ENCODE data around the gene ATXN10. TPM values are rescaled to one million over a fixed set of nuclear protein-coding genes. Genes with fewer than 3 reads are reported as not detected.

The ATXN10 gene
- total RNA-seq, 1 experiment from 2014 or later = 135 TPM

DNA sequence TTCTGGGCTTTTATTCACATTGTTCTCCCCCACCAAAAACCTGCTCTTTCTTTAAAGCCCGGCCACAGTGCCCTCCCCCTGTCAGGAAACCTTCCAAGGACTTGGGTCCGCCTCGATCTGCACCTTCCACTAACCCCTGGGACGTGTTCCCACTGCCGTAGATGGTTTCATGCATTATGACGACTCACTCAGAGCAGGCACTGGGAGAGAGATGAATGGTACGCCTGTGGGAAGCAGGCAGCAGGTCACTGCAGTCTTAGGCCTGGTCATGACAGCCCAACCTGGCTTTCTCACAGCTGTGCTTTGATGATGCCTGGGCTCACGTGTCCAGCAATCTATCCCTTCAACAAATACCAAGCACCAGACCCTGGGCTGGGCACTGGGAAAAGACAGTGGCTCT is 189.6 kb downstream of the ATXN10 start:
- no peak overlapping the region for H3K9ac ChIP-seq (ENCODE audit: low read length)
- POLR2A ChIA-PET = no interaction called here
- DNase-seq (ENCODE audit: low read depth, low spot score) = no peak

More for the DNA sequence above, 189.6 kb downstream of the ATXN10 start:
- H2AFZ ChIP-seq (ENCODE audit: low read depth, low read length, poor library complexity, severe bottlenecking) = no peak overlapping the region
- peaks cover 0 to 3% of the 10 kb centered on the region in 2 experiments; a peak in 2 of 4 replicates for H3K4me1 ChIP-seq (ENCODE audit: control insufficient read depth in 1 of 2, insufficient read depth in 2 of 2, low read length in 2 of 2)
- no peaks in the 10 kb centered on the region for H3K27me3 ChIP-seq (ENCODE audit: insufficient read depth, low read length)
- ChIA-PET CTCF (no interaction called here), RAD21 (ENCODE audit: low non-redundant PET in 1 of 2, low total read pairs in 2 of 2, uncharacterized antibody in 2 of 2, unreplicated experiment in 2 of 2) (no interaction called here)
- no peaks in the 10 kb centered on the region for H3K9me3 ChIP-seq (ENCODE audit: control insufficient read depth in 1 of 2, insufficient read depth in 1 of 2, low read depth in 1 of 2, low read length in 2 of 2)
- no peak overlapping the region for H3K27ac ChIP-seq (ENCODE audit: low read depth, low read length)
- BruUV-seq (replicated peaks) = no TSS peak
- no peak overlapping the region for H3K4me3 ChIP-seq (replicated peaks in 1 of 2; ENCODE audit: low read depth in 1 of 2, low read length in 2 of 2)
- intact Hi-C loops (cut with micrococcal nuclease) = loop anchor here (10.0 kb wide), 2 partner anchors 216 to 286 kb away; no protein-coding TSS in a partner anchor
- H3K4me2 ChIP-seq (ENCODE audit: low read length) = no peak overlapping the region
- TF ChIP-seq EZH2 (IDR thresholded peaks at IDR 0.05) (no peak), EGR1 (IDR thresholded peaks at IDR 0.05; ENCODE audit: low read depth) (no peak), POLR2AphosphoS5 (IDR thresholded peaks at IDR 0.05; ENCODE audit: low read depth, low read length) (no peak), EZH2phosphoT487 (IDR thresholded peaks at IDR 0.05; ENCODE audit: borderline replicate concordance) (no peak), CBX3 (IDR thresholded peaks at IDR 0.05; ENCODE audit: low read depth) (no peak), RAD21 (IDR thresholded peaks at IDR 0.05; ENCODE audit: low read depth) (no peak), ZFX (IDR thresholded peaks at IDR 0.05) (no peak), SIN3A (IDR thresholded peaks at IDR 0.05; ENCODE audit: low read depth) (no peak), ELF1 (IDR thresholded peaks at IDR 0.05; ENCODE audit: borderline replicate concordance, low read depth) (no peak), SRF (IDR thresholded peaks at IDR 0.05; ENCODE audit: low read depth) (no peak), JUND (IDR thresholded peaks at IDR 0.05) (no peak), CEBPB (IDR thresholded peaks at IDR 0.05; ENCODE audit: low read depth) (no peak), FOSL1 (IDR thresholded peaks at IDR 0.05; ENCODE audit: low read depth) (no peak), YY1 (IDR thresholded peaks at IDR 0.05; ENCODE audit: extremely low read depth, insufficient replicate concordance, low read depth, low read length) (no peak)
- TF ChIP-seq, protein P1, sequence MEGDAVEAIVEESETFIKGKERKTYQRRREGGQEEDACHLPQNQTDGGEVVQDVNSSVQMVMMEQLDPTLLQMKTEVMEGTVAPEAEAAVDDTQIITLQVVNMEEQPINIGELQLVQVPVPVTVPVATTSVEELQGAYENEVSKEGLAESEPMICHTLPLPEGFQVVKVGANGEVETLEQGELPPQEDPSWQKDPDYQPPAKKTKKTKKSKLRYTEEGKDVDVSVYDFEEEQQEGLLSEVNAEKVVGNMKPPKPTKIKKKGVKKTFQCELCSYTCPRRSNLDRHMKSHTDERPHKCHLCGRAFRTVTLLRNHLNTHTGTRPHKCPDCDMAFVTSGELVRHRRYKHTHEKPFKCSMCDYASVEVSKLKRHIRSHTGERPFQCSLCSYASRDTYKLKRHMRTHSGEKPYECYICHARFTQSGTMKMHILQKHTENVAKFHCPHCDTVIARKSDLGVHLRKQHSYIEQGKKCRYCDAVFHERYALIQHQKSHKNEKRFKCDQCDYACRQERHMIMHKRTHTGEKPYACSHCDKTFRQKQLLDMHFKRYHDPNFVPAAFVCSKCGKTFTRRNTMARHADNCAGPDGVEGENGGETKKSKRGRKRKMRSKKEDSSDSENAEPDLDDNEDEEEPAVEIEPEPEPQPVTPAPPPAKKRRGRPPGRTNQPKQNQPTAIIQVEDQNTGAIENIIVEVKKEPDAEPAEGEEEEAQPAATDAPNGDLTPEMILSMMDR (IDR thresholded peaks at IDR 0.05 in 2 of 3, conservative IDR thresholded peaks at IDR 0.05 in 1 of 3; ENCODE audit: borderline replicate concordance in 1 of 3, insufficient read depth in 1 of 3, low read depth in 2 of 3, low read length in 2 of 3) = no peak
- TF ChIP-seq, protein P2, sequence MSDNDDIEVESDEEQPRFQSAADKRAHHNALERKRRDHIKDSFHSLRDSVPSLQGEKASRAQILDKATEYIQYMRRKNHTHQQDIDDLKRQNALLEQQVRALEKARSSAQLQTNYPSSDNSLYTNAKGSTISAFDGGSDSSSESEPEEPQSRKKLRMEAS (IDR thresholded peaks at IDR 0.05) = no peak
- TF ChIP-seq, protein P3, sequence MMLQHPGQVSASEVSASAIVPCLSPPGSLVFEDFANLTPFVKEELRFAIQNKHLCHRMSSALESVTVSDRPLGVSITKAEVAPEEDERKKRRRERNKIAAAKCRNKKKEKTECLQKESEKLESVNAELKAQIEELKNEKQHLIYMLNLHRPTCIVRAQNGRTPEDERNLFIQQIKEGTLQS (IDR thresholded peaks at IDR 0.05) = no peak
- TF ChIP-seq, protein P4, sequence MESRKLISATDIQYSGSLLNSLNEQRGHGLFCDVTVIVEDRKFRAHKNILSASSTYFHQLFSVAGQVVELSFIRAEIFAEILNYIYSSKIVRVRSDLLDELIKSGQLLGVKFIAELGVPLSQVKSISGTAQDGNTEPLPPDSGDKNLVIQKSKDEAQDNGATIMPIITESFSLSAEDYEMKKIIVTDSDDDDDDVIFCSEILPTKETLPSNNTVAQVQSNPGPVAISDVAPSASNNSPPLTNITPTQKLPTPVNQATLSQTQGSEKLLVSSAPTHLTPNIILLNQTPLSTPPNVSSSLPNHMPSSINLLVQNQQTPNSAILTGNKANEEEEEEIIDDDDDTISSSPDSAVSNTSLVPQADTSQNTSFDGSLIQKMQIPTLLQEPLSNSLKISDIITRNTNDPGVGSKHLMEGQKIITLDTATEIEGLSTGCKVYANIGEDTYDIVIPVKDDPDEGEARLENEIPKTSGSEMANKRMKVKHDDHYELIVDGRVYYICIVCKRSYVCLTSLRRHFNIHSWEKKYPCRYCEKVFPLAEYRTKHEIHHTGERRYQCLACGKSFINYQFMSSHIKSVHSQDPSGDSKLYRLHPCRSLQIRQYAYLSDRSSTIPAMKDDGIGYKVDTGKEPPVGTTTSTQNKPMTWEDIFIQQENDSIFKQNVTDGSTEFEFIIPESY (IDR thresholded peaks at IDR 0.05; ENCODE audit: extremely low read depth, insufficient replicate concordance, low read length) = no peak
- no peak for ATAC-seq
- no peaks in the 10 kb centered on the region for H3K36me3 ChIP-seq (ENCODE audit: control insufficient read depth in 1 of 2, insufficient read depth in 2 of 2, low read length in 2 of 2)
- H4K20me1 ChIP-seq (ENCODE audit: insufficient read depth) = no peaks in the 10 kb centered on the region
- no peaks in the 10 kb centered on the region for H3K9me2 ChIP-seq (ENCODE audit: insufficient read depth)
- no peaks in the 10 kb centered on the region for H3K79me2 ChIP-seq (ENCODE audit: insufficient read depth, low read length)
